Stimulated activated CD4-positive, alpha-beta T cell treated with anti-CD3 and anti-CD28 coated beads, Interleukin-1b, Interleukin-23, amount 100 ng/mL, for 48 hours (primary cell): ENCODE measurements around the gene GMNN.

ENCODE experiments used
- DNase-seq: peaks from one replicate; pipeline ENCODE4 v3.0.0-alpha.2; 2020

Gene GMNN

GRCh38 chr6:24818346-24818745 is 43.6 kb downstream of the GMNN start:
- DNase-seq: no peak

- DNase-seq: no peak
These were observed 47.2 kb downstream of the GMNN start for GRCh38 chr6:24821860-24822444.

- no peak for DNase-seq
These were observed 48.0 kb downstream of the GMNN start for GRCh38 chr6:24822696-24823095.

GRCh38 chr6:24823185-24823584 is 48.4 kb downstream of the GMNN start:
- DNase-seq: no peak

- DNase-seq: no peak
These were observed 49.6 kb downstream of the GMNN start for GRCh38 chr6:24824142-24824938.

GRCh38 chr6:24825130-24825630 is 50.4 kb downstream of the GMNN start:
- no peak for DNase-seq

- DNase-seq: no peak
These were observed 52.4 kb downstream of the GMNN start for GRCh38 chr6:24827162-24827561.

GRCh38 chr6:24827970-24828369 is 53.2 kb downstream of the GMNN start:
- DNase-seq: no peak

- no peak for DNase-seq
These were observed 54.9 kb downstream of the GMNN start for GRCh38 chr6:24829657-24830056.

- DNase-seq: peak; percentile 42
These were observed 57.3 kb downstream of the GMNN start for GRCh38 chr6:24831771-24832716.

- no peak for DNase-seq
These were observed 58.1 kb downstream of the GMNN start for GRCh38 chr6:24832794-24833193.

GRCh38 chr6:24833711-24834386 is 59.1 kb downstream of the GMNN start:
- no peak for DNase-seq
